Stomach (tissue), 9 donors: ENCODE measurements around the gene SFXN4. TPM values are rescaled to one million over a fixed set of nuclear protein-coding genes. Genes with fewer than 3 reads are reported as not detected.
A peak's percentile ranks its signal among the peaks of the same experiment; 100 is the strongest.

Source experiments
- DNase-seq, 2 donors: peaks; one replicate each; pipeline versions ENCODE4 v3.0.0 to v3.0.0-alpha.2; 2013 to 2019
- H3K27ac ChIP-seq, 5 donors: fragments of 200-600 bp in 4 of 5; sonication (generic) in 4 of 5; one replicate each; pipeline ENCODE4 v1.5.1; 2013 to 2019; ENCODE audit warnings: mild to moderate bottlenecking in 1 of 5, moderate library complexity in 1 of 5
- H3K27me3 ChIP-seq, 3 donors: fragments of 200-600 bp; sonication (generic); one replicate each; pipeline ENCODE4 v1.5.1; 2017 to 2019; ENCODE audit warnings: mixed run types in 1 of 3
- H3K36me3 ChIP-seq, 4 donors: fragments of 200-600 bp; sonication (generic); 1 replicate in 3 of 4; 2 replicates in 1 of 4; pipeline ENCODE4 v1.5.1; 2016 to 2019
- H3K4me1 ChIP-seq, 4 donors: fragments of 200-600 bp; sonication (generic); one replicate each; pipeline ENCODE4 v1.5.1; 2016 to 2019
- H3K4me3 ChIP-seq, 4 donors: fragments of 200-600 bp; sonication (generic) in 3 of 4; one replicate each; pipeline ENCODE4 v1.5.1; 2016 to 2019; ENCODE audit warnings: mild to moderate bottlenecking in 1 of 4
- H3K9me3 ChIP-seq, 4 donors: fragments of 200-600 bp; sonication (generic); one replicate each; pipeline ENCODE4 v1.5.1; 2016 to 2019
- EP300 ChIP-seq: sonication (generic); formaldehyde crosslinking; IDR thresholded peaks from one replicate; pipeline ENCODE4 v1.6.1; 2017; ENCODE audit warnings: antibody characterized with exemption
- POLR2A ChIP-seq, 4 donors: fragments of 450-650 bp; IDR thresholded peaks; one replicate each; pipeline ENCODE4 v1.6.1; 2016; ENCODE audit warnings: antibody characterized with exemption in 4 of 4, control low read depth in 2 of 4, mild to moderate bottlenecking in 1 of 4, moderate library complexity in 1 of 4
- POLR2AphosphoS5 ChIP-seq, 3 donors: sonication (generic); formaldehyde crosslinking; IDR thresholded peaks; one replicate each; pipeline ENCODE4 v1.6.1; 2016; ENCODE audit warnings: antibody characterized with exemption in 3 of 3
- WGBS, 5 donors: extraction: QIAGEN DNeasy Blood & Tissue Kit in 3 of 5; methylation state at CpG; one replicate each; pipeline versions ENCODE4 v1.1.5 to v1.1.7; 2013 to 2018; 5-methylcytosine and 5-hydroxymethylcytosine counted together
- intact Hi-C: fragments of 100-400 bp; cut with DNase I; formaldehyde crosslinking; loops from one replicate; pipeline ENCODE4 v1.15.1; 2023; ENCODE audit warnings: low total_unique reads
- polyA plus RNA-seq, 3 donors: library from polyadenylated mRNA; stranded (reverse); fragments of 200-250 nt; gene quantifications; one replicate each; pipeline ENCODE4 v1.2.3, GENCODE V29; 2013
- total RNA-seq, 5 donors: library from RNA; depleted of rRNA; stranded (reverse); fragments of >200 nt; gene quantifications; one replicate each; pipeline versions ENCODE4 v1.1.0 to v1.2.3, GENCODE V29; 2014 to 2016
- TF ChIP-seq, protein P1 (sequence below), 7 experiments: fragments of 450-650 bp in 4 of 7; fragments of 200-600 bp in 3 of 7; sonication (generic) in 3 of 7; IDR thresholded peaks; one replicate each; pipeline ENCODE4 v1.5.1; 2016 to 2019; ENCODE audit warnings: antibody characterized with exemption in 7 of 7, control low read depth in 2 of 7, mild to moderate bottlenecking in 1 of 7
- donor health status: healthy with polysubstance abuse.
- donor health status: Bipolar disorder and iron deficiency.
- donor health status: healthy.

SFXN4 gene
- total and polyA plus RNA-seq, 8 donors = 2.7 to 72.7 (median 24.8) TPM

GRCh38 chr10:119205894-119206602, 40.5 kb upstream of the SFXN4 start:
- H3K36me3 ChIP-seq = no peaks in the 10 kb centered on the region
- H3K27ac ChIP-seq = peak overlapping the region; percentile 97 to 100 (median 98)
- DNase-seq = peak; percentile 59 to 73
- H3K4me1 ChIP-seq = peaks cover 19 to 39% (median 37%) of the 10 kb centered on the region in 4 donors
- 26 to 30% (median 26%) methylated on average over 17 of the region's 17 CpGs for WGBS, 5 donors
- TF ChIP-seq POLR2AphosphoS5 (IDR thresholded peaks at IDR 0.05) = peak in 1 of 3 donors; percentile 27
- TF ChIP-seq, protein P1, sequence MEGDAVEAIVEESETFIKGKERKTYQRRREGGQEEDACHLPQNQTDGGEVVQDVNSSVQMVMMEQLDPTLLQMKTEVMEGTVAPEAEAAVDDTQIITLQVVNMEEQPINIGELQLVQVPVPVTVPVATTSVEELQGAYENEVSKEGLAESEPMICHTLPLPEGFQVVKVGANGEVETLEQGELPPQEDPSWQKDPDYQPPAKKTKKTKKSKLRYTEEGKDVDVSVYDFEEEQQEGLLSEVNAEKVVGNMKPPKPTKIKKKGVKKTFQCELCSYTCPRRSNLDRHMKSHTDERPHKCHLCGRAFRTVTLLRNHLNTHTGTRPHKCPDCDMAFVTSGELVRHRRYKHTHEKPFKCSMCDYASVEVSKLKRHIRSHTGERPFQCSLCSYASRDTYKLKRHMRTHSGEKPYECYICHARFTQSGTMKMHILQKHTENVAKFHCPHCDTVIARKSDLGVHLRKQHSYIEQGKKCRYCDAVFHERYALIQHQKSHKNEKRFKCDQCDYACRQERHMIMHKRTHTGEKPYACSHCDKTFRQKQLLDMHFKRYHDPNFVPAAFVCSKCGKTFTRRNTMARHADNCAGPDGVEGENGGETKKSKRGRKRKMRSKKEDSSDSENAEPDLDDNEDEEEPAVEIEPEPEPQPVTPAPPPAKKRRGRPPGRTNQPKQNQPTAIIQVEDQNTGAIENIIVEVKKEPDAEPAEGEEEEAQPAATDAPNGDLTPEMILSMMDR (IDR thresholded peaks at IDR 0.05) = no peak
- H3K9me3 ChIP-seq = no peaks in the 10 kb centered on the region
- peak overlapping the region; percentile 63 to 88 (median 74) for H3K4me3 ChIP-seq
- intact Hi-C loops = loop anchor here (10.0 kb wide), 2 partner anchors 209 to 239 kb away; no protein-coding TSS in a partner anchor
- no peaks in the 10 kb centered on the region for H3K27me3 ChIP-seq

GRCh38 chr10:119203006-119203405, 37.5 kb upstream of the SFXN4 start:
- Histone ChIP-seq H3K9me3 (no peaks in the 10 kb centered on the region), H3K27ac (peak overlapping the region in 1 of 5 donors; percentile 36), H3K36me3 (no peaks in the 10 kb centered on the region), H3K4me1 (peaks cover 6 to 27% (median 18%) of the 10 kb centered on the region in 4 donors), H3K27me3 (peaks cover 0 to 5% (median 0%) of the 10 kb centered on the region in 3 donors), H3K4me3 (no peak overlapping the region)
- TF ChIP-seq POLR2A (IDR thresholded peaks at IDR 0.05) (no peak), EP300 (no peak), POLR2AphosphoS5 (IDR thresholded peaks at IDR 0.05) (no peak)
- TF ChIP-seq, protein P1 (IDR thresholded peaks at IDR 0.05) = no peak
- intact Hi-C loops = loop anchor here (10.0 kb wide), 2 partner anchors 212 to 242 kb away; no protein-coding TSS in a partner anchor
- no peak for DNase-seq
- 25 to 51% (median 37%) methylated on average over 4 of the region's 4 CpGs for WGBS, 5 donors

DNA sequence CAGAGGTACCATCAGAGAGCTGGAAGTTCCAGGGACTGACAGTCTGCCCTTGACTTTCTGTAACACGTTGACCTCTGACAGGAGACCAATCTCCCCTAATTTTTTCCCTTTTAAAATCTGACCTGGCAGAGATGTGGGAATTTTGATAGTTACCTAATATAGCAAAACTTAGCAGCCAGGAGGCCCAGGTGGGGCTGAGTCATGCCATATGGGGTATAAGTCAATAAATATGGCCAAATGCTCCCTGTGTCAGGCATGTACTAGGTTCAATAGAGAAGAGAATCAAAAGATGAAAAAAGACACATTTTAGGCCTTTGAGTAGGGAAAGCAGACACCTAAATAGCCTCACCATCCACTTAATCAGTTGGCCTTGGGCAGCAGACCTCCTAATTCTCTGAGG, 35.7 kb upstream of the SFXN4 start:
- Histone ChIP-seq H3K36me3 (no peaks in the 10 kb centered on the region), H3K9me3 (no peaks in the 10 kb centered on the region), H3K4me1 (peaks cover 4 to 24% (median 12%) of the 10 kb centered on the region in 4 donors), H3K4me3 (no peak overlapping the region), H3K27me3 (peaks cover 0 to 5% (median 0%) of the 10 kb centered on the region in 3 donors), H3K27ac (no peak overlapping the region)
- DNase-seq = no peak
- no peak for TF ChIP-seq POLR2A (IDR thresholded peaks at IDR 0.05)
- no peak for TF ChIP-seq EP300
- TF ChIP-seq, protein P1 (IDR thresholded peaks at IDR 0.05) = no peak
- TF ChIP-seq POLR2AphosphoS5 (IDR thresholded peaks at IDR 0.05) = no peak
- 81 to 90% (median 83%) methylated on average over 1 of the region's 1 CpG for WGBS, 5 donors
- intact Hi-C loops = loop anchor here (10.0 kb wide), 2 partner anchors 214 to 244 kb away; no protein-coding TSS in a partner anchor

DNA sequence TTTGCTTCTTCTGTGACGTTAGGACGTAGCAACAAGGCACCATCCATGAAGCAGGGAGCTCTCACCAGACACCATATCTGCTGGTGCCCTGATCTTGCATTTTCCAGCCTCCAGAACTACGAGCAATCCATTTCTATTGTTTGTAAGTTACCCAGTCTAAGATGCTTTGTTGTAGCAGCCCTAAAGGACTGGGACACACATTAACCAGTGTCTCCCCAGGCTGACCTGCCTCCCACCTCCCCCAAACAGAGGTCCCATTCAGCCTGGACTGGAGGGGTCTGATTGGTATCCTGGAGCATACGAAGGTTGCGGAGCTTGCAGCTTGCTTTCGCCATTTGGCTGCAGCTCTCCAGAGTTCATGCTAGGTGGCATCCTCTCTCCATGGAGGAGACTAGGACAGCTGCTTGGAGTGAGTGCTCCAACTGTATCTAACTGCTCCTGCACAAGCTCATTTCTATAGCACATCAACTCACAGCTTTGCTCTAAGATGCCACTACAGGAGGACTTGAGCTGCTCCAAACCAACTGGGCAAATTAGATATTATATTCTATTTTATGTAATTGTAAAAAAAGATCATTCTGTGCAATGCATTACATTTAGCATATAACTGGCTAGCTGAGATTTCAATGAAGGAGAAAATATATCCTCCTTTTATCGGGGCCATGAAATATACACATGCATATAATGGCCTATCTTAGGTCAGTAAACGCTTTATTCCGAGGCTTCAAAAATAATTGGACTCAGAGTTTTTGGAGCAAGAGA, 33.9 kb upstream of the SFXN4 start:
- Histone ChIP-seq H3K4me1 (peaks cover 0 to 16% (median 5%) of the 10 kb centered on the region in 4 donors), H3K36me3 (no peaks in the 10 kb centered on the region), H3K27ac (no peak overlapping the region), H3K27me3 (peaks cover 0 to 5% (median 0%) of the 10 kb centered on the region in 3 donors), H3K4me3 (no peak overlapping the region), H3K9me3 (no peaks in the 10 kb centered on the region)
- DNase-seq = peak; percentile 64 to 92
- peak in 1 of 3 donors; percentile 51 for TF ChIP-seq POLR2AphosphoS5 (IDR thresholded peaks at IDR 0.05)
- no peak for TF ChIP-seq EP300
- TF ChIP-seq, protein P1 (IDR thresholded peaks at IDR 0.05) = peak in 5 of 7 experiments; percentile 63 to 83 (median 73)
- no peak for TF ChIP-seq POLR2A (IDR thresholded peaks at IDR 0.05)
- intact Hi-C loops = no loop called here
- 36 to 49% (median 39%) methylated on average over 9 of the region's 9 CpGs for WGBS, 5 donors
